SK-N-SH (cell line): ENCODE measurements around the gene TMEM63C. TPM values are rescaled to one million over a fixed set of nuclear protein-coding genes. Genes with fewer than 3 reads are reported as not detected.
"Not testable (repeated sequence)": the region's sequence is repeated elsewhere in the genome, so short reads cannot be mapped to it uniquely, and the experiment has no call there.

Experiments
- CTCF ChIA-PET: fragments of 300-600, 350-600 bp; formaldehyde crosslinking; extraction: SDS; loops from one replicate; lab custom pipeline; 2021; lab: Yijun Ruan, JAX
- POLR2A ChIA-PET: fragments of 350-600 bp; sonication (Branson Sonifier 250); formaldehyde crosslinking; extraction: SDS; loops from one replicate; lab custom pipeline; 2020; ENCODE audit warnings: antibody characterized with exemption, inconsistent platforms; lab: Yijun Ruan, JAX
- DNase-seq: peaks from one replicate; pipeline ENCODE4 v3.0.0; 2012
- H2AFZ ChIP-seq: fragments of 200-600 bp; sonication (generic); 2 replicates; pipeline ENCODE4 v1.8.1; 2016; ENCODE audit warnings: antibody characterized with exemption, mild to moderate bottlenecking, low read depth
- H3F3A ChIP-seq: fragments of 200-600 bp; sonication (generic); replicated peaks from 2 replicates; pipeline ENCODE3; 2016; ENCODE audit warnings: antibody characterized with exemption, mild to moderate bottlenecking; ENCODE audit not compliant: insufficient read depth
- H3K27ac ChIP-seq, 2 experiments: fragments of 200-500 bp in 1 of 2; fragments of 200-600 bp in 1 of 2; sonication (Bioruptor generic) in 1 of 2; sonication (generic), shearing (Covaris generic) in 1 of 2; 2 replicates each; pipeline versions ENCODE4 v1.5.1 to v1.6.1; 2014 to 2016; ENCODE audit warnings: low read depth in 2 of 2, inconsistent platforms in 1 of 2, low read length in 1 of 2, mild to moderate bottlenecking in 1 of 2, mixed read lengths in 1 of 2
- H3K27me3 ChIP-seq: fragments of 200-600 bp; sonication (generic), shearing (Covaris generic); 2 replicates; pipeline ENCODE4 v1.6.1; 2016; ENCODE audit warnings: mixed run types; ENCODE audit not compliant: insufficient read depth
- H3K36me3 ChIP-seq, 2 experiments: fragments of 200-500 bp in 1 of 2; fragments of 200-600 bp in 1 of 2; sonication (Bioruptor generic) in 1 of 2; sonication (generic) in 1 of 2; replicated peaks in 1 of 2; 2 replicates each; pipeline versions ENCODE3 to v1.5.1; 2014 to 2016; ENCODE audit warnings: low read length in 1 of 2, mild to moderate bottlenecking in 1 of 2; ENCODE audit not compliant: insufficient read depth in 2 of 2, control insufficient read depth in 1 of 2
- H3K4me1 ChIP-seq, 2 experiments: fragments of 200-500 bp in 1 of 2; fragments of 200-600 bp in 1 of 2; sonication (Bioruptor generic) in 1 of 2; sonication (generic), shearing (Covaris generic) in 1 of 2; 2 replicates each; pipeline versions ENCODE4 v1.5.1 to v1.6.1; 2014 to 2016; ENCODE audit warnings: low read depth in 1 of 2, low read length in 1 of 2, mixed run types in 1 of 2; ENCODE audit not compliant: insufficient read depth in 2 of 2, control insufficient read depth in 1 of 2
- H3K4me2 ChIP-seq: fragments of 200-600 bp; sonication (generic), shearing (Covaris generic); 2 replicates; pipeline ENCODE4 v1.6.1; 2017; ENCODE audit warnings: mixed run types
- H3K4me3 ChIP-seq, 2 experiments: fragments of 200-500 bp in 1 of 2; fragments of 200-600 bp in 1 of 2; sonication (Bioruptor generic) in 1 of 2; sonication (generic), shearing (Covaris generic) in 1 of 2; 2 replicates each; pipeline versions ENCODE4 v1.5.1 to v1.8.1; 2014 to 2016; ENCODE audit warnings: low read depth in 2 of 2, inconsistent platforms in 1 of 2, low read length in 1 of 2, mild to moderate bottlenecking in 1 of 2, mixed read lengths in 1 of 2, moderate library complexity in 1 of 2
- H3K79me2 ChIP-seq: fragments of 200-600 bp; sonication (generic); 2 replicates; pipeline ENCODE4 v1.8.1; 2017; ENCODE audit warnings: mild to moderate bottlenecking; ENCODE audit not compliant: insufficient read depth
- H3K9ac ChIP-seq: fragments of 200-600 bp; sonication (generic); 2 replicates; pipeline ENCODE4 v1.6.1; 2017; ENCODE audit warnings: mixed run types
- H3K9me2 ChIP-seq: fragments of 200-600 bp; sonication (generic); 2 replicates; pipeline ENCODE4 v1.6.1; 2017; ENCODE audit warnings: mixed run types
- H3K9me3 ChIP-seq: fragments of 200-600 bp; sonication (generic); 2 replicates; pipeline ENCODE4 v1.6.1; 2017; ENCODE audit warnings: mixed run types, mild to moderate bottlenecking, moderate library complexity
- H4K20me1 ChIP-seq: fragments of 200-600 bp; sonication (generic); 2 replicates; pipeline ENCODE4 v1.6.1; 2017; ENCODE audit warnings: mild to moderate bottlenecking, mixed run types; ENCODE audit not compliant: insufficient read depth
- ELF1 ChIP-seq: IDR thresholded peaks from 2 replicates; pipeline ENCODE4 v1.4.0; 2012
- EZH2phosphoT487 ChIP-seq: fragments of 200-600 bp; sonication (generic); IDR thresholded peaks from 2 replicates; pipeline ENCODE4 v1.6.1; 2017; ENCODE audit warnings: low read depth, mixed run types, mild to moderate bottlenecking, antibody characterized with exemption, moderate library complexity, borderline replicate concordance
- FOSL2 ChIP-seq: IDR thresholded peaks from 2 replicates; pipeline ENCODE4 v1.4.0; 2012; ENCODE audit warnings: low read depth, mild to moderate bottlenecking, moderate library complexity, borderline replicate concordance
- FOXJ3 ChIP-seq: sonication (generic); formaldehyde crosslinking; IDR thresholded peaks from 2 replicates; pipeline ENCODE4 v1.5.1; 2020; ENCODE audit warnings: mild to moderate bottlenecking, missing genetic modification reagents
- FOXM1 ChIP-seq: IDR thresholded peaks from 2 replicates; pipeline ENCODE4 v1.4.0; 2012; ENCODE audit warnings: low read depth, mild to moderate bottlenecking
- GATA2 ChIP-seq: sonication (generic); formaldehyde crosslinking; IDR thresholded peaks from 2 replicates; pipeline ENCODE4 v1.5.0; 2020; ENCODE audit warnings: mild to moderate bottlenecking, missing genetic modification reagents
- NRF1 ChIP-seq: IDR thresholded peaks from 2 replicates; pipeline ENCODE4 v1.6.1; 2012; ENCODE audit warnings: low read depth, mild to moderate bottlenecking, low read length
- PBX3 ChIP-seq: IDR thresholded peaks from 2 replicates; pipeline ENCODE4; 2012
- RAD21 ChIP-seq: IDR thresholded peaks from 2 replicates; pipeline ENCODE4 v1.6.1; 2012; ENCODE audit warnings: mild to moderate bottlenecking, low read length
- RFX5 ChIP-seq: IDR thresholded peaks from 2 replicates; pipeline ENCODE4 v1.6.1; 2012; ENCODE audit warnings: mild to moderate bottlenecking, improper control_type of control experiment, low read length
- RXRA ChIP-seq: IDR thresholded peaks from 2 replicates; pipeline ENCODE4 v1.4.0; 2012; ENCODE audit warnings: low read depth, mild to moderate bottlenecking, borderline replicate concordance
- TAF1 ChIP-seq: IDR thresholded peaks from 2 replicates; pipeline ENCODE4 v1.6.1; 2012; ENCODE audit warnings: low read depth, mild to moderate bottlenecking, low read length, moderate library complexity, borderline replicate concordance
- TCF12 ChIP-seq: IDR thresholded peaks from 2 replicates; pipeline ENCODE4 v1.4.0; 2012
- TEAD4 ChIP-seq: IDR thresholded peaks from 2 replicates; pipeline ENCODE4 v1.4.0; 2012; ENCODE audit warnings: mild to moderate bottlenecking, borderline replicate concordance; ENCODE audit not compliant: insufficient read depth
- YY1 ChIP-seq: IDR thresholded peaks from 2 replicates; pipeline ENCODE4 v1.4.0; 2012; ENCODE audit warnings: low read depth, mild to moderate bottlenecking
- WGBS: methylation state at CpG from one replicate; pipeline ENCODE4 v1.1.6; 2017; ENCODE audit warnings: low lambda C conversion rate; 5-methylcytosine and 5-hydroxymethylcytosine counted together
- polyA plus RNA-seq, 3 experiments: library from polyadenylated mRNA; depleted of rRNA; stranded (reverse); fragments of >200 nt; gene quantifications; 2 replicates each; pipeline ENCODE4 v1.2.3, GENCODE V29; 2012
- TF ChIP-seq, protein P1 (sequence below): fragments of 150-350 bp; IDR thresholded peaks from 2 replicates; pipeline ENCODE4 v1.6.1; 2016; ENCODE audit warnings: mild to moderate bottlenecking, low read depth, low read length
- TF ChIP-seq, protein P2 (sequence below): IDR thresholded peaks from 2 replicates; pipeline ENCODE4 v1.6.1; 2012; ENCODE audit warnings: mild to moderate bottlenecking, low read depth, low read length, moderate library complexity

The TMEM63C gene
- polyA plus RNA-seq, 1 of the 3 experiments (the other 2 are of a cell fraction), result 0.25 TPM

- Histone ChIP-seq H3K4me3 (no peak overlapping the region), H4K20me1 (no peaks in the 10 kb centered on the region), H3K4me2 (no peak overlapping the region), H3F3A (no peaks in the 10 kb centered on the region), H2AFZ (no peak overlapping the region), H3K9me2 (no peaks in the 10 kb centered on the region), H3K27ac (no peak overlapping the region), H3K27me3 (no peaks in the 10 kb centered on the region), H3K9me3 (no peaks in the 10 kb centered on the region), H3K36me3 (peaks cover 4 to 52% of the 10 kb centered on the region in 2 experiments), H3K9ac (no peak overlapping the region), H3K79me2 (no peaks in the 10 kb centered on the region), H3K4me1 (peaks cover 0 to 18% of the 10 kb centered on the region in 2 experiments; a peak in 1 of 4 replicates)
- CTCF ChIA-PET, result no interaction called here
- TF ChIP-seq TAF1, result no peak
- TF ChIP-seq GATA2 (CRISPR knock-in tag), result no peak
- TF ChIP-seq, protein P1, sequence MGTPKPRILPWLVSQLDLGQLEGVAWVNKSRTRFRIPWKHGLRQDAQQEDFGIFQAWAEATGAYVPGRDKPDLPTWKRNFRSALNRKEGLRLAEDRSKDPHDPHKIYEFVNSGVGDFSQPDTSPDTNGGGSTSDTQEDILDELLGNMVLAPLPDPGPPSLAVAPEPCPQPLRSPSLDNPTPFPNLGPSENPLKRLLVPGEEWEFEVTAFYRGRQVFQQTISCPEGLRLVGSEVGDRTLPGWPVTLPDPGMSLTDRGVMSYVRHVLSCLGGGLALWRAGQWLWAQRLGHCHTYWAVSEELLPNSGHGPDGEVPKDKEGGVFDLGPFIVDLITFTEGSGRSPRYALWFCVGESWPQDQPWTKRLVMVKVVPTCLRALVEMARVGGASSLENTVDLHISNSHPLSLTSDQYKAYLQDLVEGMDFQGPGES, result no peak
- TF ChIP-seq PBX3, result no peak
- TF ChIP-seq FOXJ3 (CRISPR knock-in tag), result no peak
- no peak for TF ChIP-seq RXRA
- TF ChIP-seq FOXM1, result no peak
- TF ChIP-seq EZH2phosphoT487, result no peak
- no peak for TF ChIP-seq TEAD4
- no peak for TF ChIP-seq NRF1
- TF ChIP-seq TCF12, result no peak
- no peak for TF ChIP-seq ELF1
- TF ChIP-seq RFX5, result no peak
- no peak for DNase-seq
- WGBS, result 98% methylated on average over 12 of the region's 14 CpGs
- POLR2A ChIA-PET, result no interaction called here
Measured at GRCh38 chr14:77278461-77279230, 97.0 kb downstream of the TMEM63C start.

DNA sequence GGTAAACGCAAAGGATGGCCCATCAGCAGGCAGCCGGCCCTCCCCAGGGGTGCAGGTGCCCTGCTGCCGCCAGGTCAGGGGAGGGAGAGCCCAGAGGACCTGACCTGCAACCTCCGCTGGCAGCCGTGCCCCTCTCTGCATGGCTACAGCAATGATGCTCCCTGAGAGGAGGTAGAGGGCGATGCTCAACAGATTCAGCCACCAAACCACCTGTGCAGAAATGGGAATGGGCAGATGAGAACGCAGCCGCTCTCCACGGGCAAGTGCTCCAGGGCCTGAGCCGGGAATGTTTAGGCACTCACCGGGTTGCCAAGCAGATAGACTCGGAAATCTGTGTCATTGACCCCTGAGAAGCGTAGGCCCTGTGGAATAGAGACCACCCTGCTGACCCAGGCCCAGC lies 98.1 kb downstream of the TMEM63C start:
- no peak for DNase-seq
- H4K20me1 ChIP-seq, result no peaks in the 10 kb centered on the region
- no peak overlapping the region for H2AFZ ChIP-seq
- H3K36me3 ChIP-seq, result peaks cover 6 to 62% of the 10 kb centered on the region in 2 experiments
- no peaks in the 10 kb centered on the region for H3K9me2 ChIP-seq
- H3K9ac ChIP-seq, result no peak overlapping the region
- 93% methylated on average over 11 of the region's 13 CpGs for WGBS
- H3K4me1 ChIP-seq, result peaks cover 0 to 18% of the 10 kb centered on the region in 2 experiments; a peak in 1 of 4 replicates
- TF ChIP-seq YY1 (no peak), FOSL2 (no peak), FOXJ3 (CRISPR knock-in tag) (no peak), RAD21 (no peak)
- TF ChIP-seq, protein P2, sequence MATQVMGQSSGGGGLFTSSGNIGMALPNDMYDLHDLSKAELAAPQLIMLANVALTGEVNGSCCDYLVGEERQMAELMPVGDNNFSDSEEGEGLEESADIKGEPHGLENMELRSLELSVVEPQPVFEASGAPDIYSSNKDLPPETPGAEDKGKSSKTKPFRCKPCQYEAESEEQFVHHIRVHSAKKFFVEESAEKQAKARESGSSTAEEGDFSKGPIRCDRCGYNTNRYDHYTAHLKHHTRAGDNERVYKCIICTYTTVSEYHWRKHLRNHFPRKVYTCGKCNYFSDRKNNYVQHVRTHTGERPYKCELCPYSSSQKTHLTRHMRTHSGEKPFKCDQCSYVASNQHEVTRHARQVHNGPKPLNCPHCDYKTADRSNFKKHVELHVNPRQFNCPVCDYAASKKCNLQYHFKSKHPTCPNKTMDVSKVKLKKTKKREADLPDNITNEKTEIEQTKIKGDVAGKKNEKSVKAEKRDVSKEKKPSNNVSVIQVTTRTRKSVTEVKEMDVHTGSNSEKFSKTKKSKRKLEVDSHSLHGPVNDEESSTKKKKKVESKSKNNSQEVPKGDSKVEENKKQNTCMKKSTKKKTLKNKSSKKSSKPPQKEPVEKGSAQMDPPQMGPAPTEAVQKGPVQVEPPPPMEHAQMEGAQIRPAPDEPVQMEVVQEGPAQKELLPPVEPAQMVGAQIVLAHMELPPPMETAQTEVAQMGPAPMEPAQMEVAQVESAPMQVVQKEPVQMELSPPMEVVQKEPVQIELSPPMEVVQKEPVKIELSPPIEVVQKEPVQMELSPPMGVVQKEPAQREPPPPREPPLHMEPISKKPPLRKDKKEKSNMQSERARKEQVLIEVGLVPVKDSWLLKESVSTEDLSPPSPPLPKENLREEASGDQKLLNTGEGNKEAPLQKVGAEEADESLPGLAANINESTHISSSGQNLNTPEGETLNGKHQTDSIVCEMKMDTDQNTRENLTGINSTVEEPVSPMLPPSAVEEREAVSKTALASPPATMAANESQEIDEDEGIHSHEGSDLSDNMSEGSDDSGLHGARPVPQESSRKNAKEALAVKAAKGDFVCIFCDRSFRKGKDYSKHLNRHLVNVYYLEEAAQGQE, result no peak
- TF ChIP-seq, all 33 proteins: peak for 0
- Histone ChIP-seq H3K27me3 (no peaks in the 10 kb centered on the region), H3K79me2 (no peaks in the 10 kb centered on the region), H3K9me3 (no peaks in the 10 kb centered on the region), H3K4me3 (no peak overlapping the region), H3F3A (no peaks in the 10 kb centered on the region), H3K4me2 (no peak overlapping the region), H3K27ac (no peak overlapping the region)
- CTCF ChIA-PET, result interaction anchor here (1.5 kb wide), 1 partner anchor 22 kb away, joined by 5 read pairs; no protein-coding TSS in a partner anchor
- POLR2A ChIA-PET, result no interaction called here

- H3K4me3 ChIP-seq, H3K4me1 ChIP-seq, H3K9ac ChIP-seq, H3K9me3 ChIP-seq, H2AFZ ChIP-seq, H3F3A ChIP-seq, H4K20me1 ChIP-seq, H3K79me2 ChIP-seq, H3K27me3 ChIP-seq, H3K27ac ChIP-seq, DNase-seq, H3K9me2 ChIP-seq, POLR2A ChIA-PET, H3K4me2 ChIP-seq: not testable (repeated sequence)
- CTCF ChIA-PET, result interaction anchor here (0.6 to 1.5 kb wide), 2 partner anchors 21 to 155 kb away, joined by 3 to 5 read pairs; no protein-coding TSS in a partner anchor
- peaks cover 11 to 71% of the 10 kb centered on the region in 2 experiments for H3K36me3 ChIP-seq
- WGBS, result over 99% methylated on average over 4 of the region's 4 CpGs
Measured at GRCh38 chr14:77280921-77281320, 99.3 kb downstream of the TMEM63C start.
